Measurements from ENCODE around the gene F2RL3.

Gene F2RL3

GRCh38 chr19:16928916-16929315, 40.1 kb downstream of the F2RL3 start:
- Histone ChIP-seq H3K9me3 (ENCODE audit: low read length) (peaks cover 7% of the 10 kb centered on the region), H3K4me3 (ENCODE audit: low read depth, low read length, poor library complexity, severe bottlenecking) (no peak overlapping the region), H3K36me3 (ENCODE audit: insufficient read depth, low read length) (no peaks in the 10 kb centered on the region), H4K20me1 (ENCODE audit: insufficient read depth, low read length) (no peaks in the 10 kb centered on the region), H2AFZ (ENCODE audit: low read length) (no peak overlapping the region), H3K79me2 (ENCODE audit: insufficient read depth, low read length) (no peaks in the 10 kb centered on the region), H3K9ac (ENCODE audit: low read length) (no peak overlapping the region), H3K4me2 (ENCODE audit: low read length) (no peak overlapping the region), H3K27ac (ENCODE audit: low read depth, low read length, poor library complexity, severe bottlenecking) (no peak overlapping the region), H3K9me2 (ENCODE audit: low read depth, low read length) (no peaks in the 10 kb centered on the region), H3K27me3 (ENCODE audit: insufficient read depth, low read length) (peaks cover 5% of the 10 kb centered on the region; the same call in 1 of the 2 replicates), H3K4me1 (ENCODE audit: insufficient read depth, low read length, severe bottlenecking) (no peaks in the 10 kb centered on the region), H3F3A (ENCODE audit: insufficient read depth, low read length) (no peaks in the 10 kb centered on the region)
- no peak for TF ChIP-seq CTCF (IDR thresholded peaks at IDR 0.05; ENCODE audit: low read length)
- no peak for TF ChIP-seq EZH2 (IDR thresholded peaks at IDR 0.05; ENCODE audit: borderline replicate concordance, low read length)

- no peak overlapping the region for H2AFZ ChIP-seq (ENCODE audit: low read length)
- peaks cover 10% of the 10 kb centered on the region for H3K9me3 ChIP-seq (ENCODE audit: low read length)
- no peaks in the 10 kb centered on the region for H3K36me3 ChIP-seq (ENCODE audit: insufficient read depth, low read length)
- no peaks in the 10 kb centered on the region for H3K9me2 ChIP-seq (ENCODE audit: low read depth, low read length)
- TF ChIP-seq CTCF (IDR thresholded peaks at IDR 0.05; ENCODE audit: low read length) (no peak), EZH2 (IDR thresholded peaks at IDR 0.05; ENCODE audit: borderline replicate concordance, low read length) (no peak)
- H3K27me3 ChIP-seq (ENCODE audit: insufficient read depth, low read length), result peaks cover 5% of the 10 kb centered on the region; the same call in 1 of the 2 replicates
- H3K4me1 ChIP-seq (ENCODE audit: insufficient read depth, low read length, severe bottlenecking), result no peaks in the 10 kb centered on the region
- H3K4me3 ChIP-seq (ENCODE audit: low read depth, low read length, poor library complexity, severe bottlenecking), result no peak overlapping the region
- no peaks in the 10 kb centered on the region for H3K79me2 ChIP-seq (ENCODE audit: insufficient read depth, low read length)
- H3K27ac ChIP-seq (ENCODE audit: low read depth, low read length, poor library complexity, severe bottlenecking), result no peak overlapping the region
- H3F3A ChIP-seq (ENCODE audit: insufficient read depth, low read length), result no peaks in the 10 kb centered on the region
- no peak overlapping the region for H3K4me2 ChIP-seq (ENCODE audit: low read length)
- no peak overlapping the region for H3K9ac ChIP-seq (ENCODE audit: low read length)
- H4K20me1 ChIP-seq (ENCODE audit: insufficient read depth, low read length), result no peaks in the 10 kb centered on the region
These were observed 42.0 kb downstream of the F2RL3 start for GRCh38 chr19:16930753-16931152.

- Histone ChIP-seq H3K4me3 (ENCODE audit: low read depth, low read length, poor library complexity, severe bottlenecking) (no peak overlapping the region), H3K36me3 (ENCODE audit: insufficient read depth, low read length) (no peaks in the 10 kb centered on the region), H2AFZ (ENCODE audit: low read length) (no peak overlapping the region), H3F3A (ENCODE audit: insufficient read depth, low read length) (no peaks in the 10 kb centered on the region), H3K27me3 (ENCODE audit: insufficient read depth, low read length) (peaks cover 5% of the 10 kb centered on the region; the same call in 1 of the 2 replicates), H3K79me2 (ENCODE audit: insufficient read depth, low read length) (no peaks in the 10 kb centered on the region), H3K27ac (ENCODE audit: low read depth, low read length, poor library complexity, severe bottlenecking) (no peak overlapping the region), H3K4me2 (ENCODE audit: low read length) (no peak overlapping the region), H3K9ac (ENCODE audit: low read length) (no peak overlapping the region), H4K20me1 (ENCODE audit: insufficient read depth, low read length) (no peaks in the 10 kb centered on the region), H3K9me3 (ENCODE audit: low read length) (peaks cover 10% of the 10 kb centered on the region), H3K9me2 (ENCODE audit: low read depth, low read length) (no peaks in the 10 kb centered on the region), H3K4me1 (ENCODE audit: insufficient read depth, low read length, severe bottlenecking) (no peaks in the 10 kb centered on the region)
- TF ChIP-seq CTCF (IDR thresholded peaks at IDR 0.05; ENCODE audit: low read length), result no peak
- no peak for TF ChIP-seq EZH2 (IDR thresholded peaks at IDR 0.05; ENCODE audit: borderline replicate concordance, low read length)
These were observed 42.5 kb downstream of the F2RL3 start for GRCh38 chr19:16931306-16931705.

Data from OCI-LY1 (cell line).